SK-N-SH (cell line): ENCODE results near the gene SYTL5. TPM values are rescaled to one million over a fixed set of nuclear protein-coding genes. Genes with fewer than 3 reads are reported as not detected.

Experiments
- CTCF ChIA-PET: fragments of 300-600, 350-600 bp; formaldehyde crosslinking; extraction: SDS; loops from one replicate; lab custom pipeline; 2021; lab: Yijun Ruan, JAX
- POLR2A ChIA-PET: fragments of 350-600 bp; sonication (Branson Sonifier 250); formaldehyde crosslinking; extraction: SDS; loops from one replicate; lab custom pipeline; 2020; ENCODE audit warnings: antibody characterized with exemption, inconsistent platforms; lab: Yijun Ruan, JAX
- DNase-seq: peaks from one replicate; pipeline ENCODE4 v3.0.0; 2012
- H2AFZ ChIP-seq: fragments of 200-600 bp; sonication (generic); 2 replicates; pipeline ENCODE4 v1.8.1; 2016; ENCODE audit warnings: antibody characterized with exemption, mild to moderate bottlenecking, low read depth
- H3F3A ChIP-seq: fragments of 200-600 bp; sonication (generic); replicated peaks from 2 replicates; pipeline ENCODE3; 2016; ENCODE audit warnings: antibody characterized with exemption, mild to moderate bottlenecking; ENCODE audit not compliant: insufficient read depth
- H3K27ac ChIP-seq, 2 experiments: fragments of 200-500 bp in 1 of 2; fragments of 200-600 bp in 1 of 2; sonication (Bioruptor generic) in 1 of 2; sonication (generic), shearing (Covaris generic) in 1 of 2; 2 replicates each; pipeline versions ENCODE4 v1.5.1 to v1.6.1; 2014 to 2016; ENCODE audit warnings: low read depth in 2 of 2, inconsistent platforms in 1 of 2, low read length in 1 of 2, mild to moderate bottlenecking in 1 of 2, mixed read lengths in 1 of 2
- H3K27me3 ChIP-seq: fragments of 200-600 bp; sonication (generic), shearing (Covaris generic); 2 replicates; pipeline ENCODE4 v1.6.1; 2016; ENCODE audit warnings: mixed run types; ENCODE audit not compliant: insufficient read depth
- H3K36me3 ChIP-seq, 2 experiments: fragments of 200-500 bp in 1 of 2; fragments of 200-600 bp in 1 of 2; sonication (Bioruptor generic) in 1 of 2; sonication (generic) in 1 of 2; replicated peaks in 1 of 2; 2 replicates each; pipeline versions ENCODE3 to v1.5.1; 2014 to 2016; ENCODE audit warnings: low read length in 1 of 2, mild to moderate bottlenecking in 1 of 2; ENCODE audit not compliant: insufficient read depth in 2 of 2, control insufficient read depth in 1 of 2
- H3K4me1 ChIP-seq, 2 experiments: fragments of 200-500 bp in 1 of 2; fragments of 200-600 bp in 1 of 2; sonication (Bioruptor generic) in 1 of 2; sonication (generic), shearing (Covaris generic) in 1 of 2; 2 replicates each; pipeline versions ENCODE4 v1.5.1 to v1.6.1; 2014 to 2016; ENCODE audit warnings: low read depth in 1 of 2, low read length in 1 of 2, mixed run types in 1 of 2; ENCODE audit not compliant: insufficient read depth in 2 of 2, control insufficient read depth in 1 of 2
- H3K4me2 ChIP-seq: fragments of 200-600 bp; sonication (generic), shearing (Covaris generic); 2 replicates; pipeline ENCODE4 v1.6.1; 2017; ENCODE audit warnings: mixed run types
- H3K4me3 ChIP-seq, 2 experiments: fragments of 200-500 bp in 1 of 2; fragments of 200-600 bp in 1 of 2; sonication (Bioruptor generic) in 1 of 2; sonication (generic), shearing (Covaris generic) in 1 of 2; 2 replicates each; pipeline versions ENCODE4 v1.5.1 to v1.8.1; 2014 to 2016; ENCODE audit warnings: low read depth in 2 of 2, inconsistent platforms in 1 of 2, low read length in 1 of 2, mild to moderate bottlenecking in 1 of 2, mixed read lengths in 1 of 2, moderate library complexity in 1 of 2
- H3K79me2 ChIP-seq: fragments of 200-600 bp; sonication (generic); 2 replicates; pipeline ENCODE4 v1.8.1; 2017; ENCODE audit warnings: mild to moderate bottlenecking; ENCODE audit not compliant: insufficient read depth
- H3K9ac ChIP-seq: fragments of 200-600 bp; sonication (generic); 2 replicates; pipeline ENCODE4 v1.6.1; 2017; ENCODE audit warnings: mixed run types
- H3K9me2 ChIP-seq: fragments of 200-600 bp; sonication (generic); 2 replicates; pipeline ENCODE4 v1.6.1; 2017; ENCODE audit warnings: mixed run types
- H3K9me3 ChIP-seq: fragments of 200-600 bp; sonication (generic); 2 replicates; pipeline ENCODE4 v1.6.1; 2017; ENCODE audit warnings: mixed run types, mild to moderate bottlenecking, moderate library complexity
- H4K20me1 ChIP-seq: fragments of 200-600 bp; sonication (generic); 2 replicates; pipeline ENCODE4 v1.6.1; 2017; ENCODE audit warnings: mild to moderate bottlenecking, mixed run types; ENCODE audit not compliant: insufficient read depth
- CHD2 ChIP-seq: fragments of 150-350 bp; IDR thresholded peaks from 2 replicates; pipeline ENCODE4 v1.6.1; 2018; ENCODE audit warnings: low read length; ENCODE audit not compliant: partially characterized antibody
- CTCF ChIP-seq: fragments of 200-600 bp; sonication (generic); IDR thresholded peaks from 2 replicates; pipeline ENCODE4 v1.6.1; 2017; ENCODE audit warnings: antibody characterized with exemption, mild to moderate bottlenecking, moderate library complexity
- ELF1 ChIP-seq: IDR thresholded peaks from 2 replicates; pipeline ENCODE4 v1.4.0; 2012
- EZH2phosphoT487 ChIP-seq: fragments of 200-600 bp; sonication (generic); IDR thresholded peaks from 2 replicates; pipeline ENCODE4 v1.6.1; 2017; ENCODE audit warnings: low read depth, mixed run types, mild to moderate bottlenecking, antibody characterized with exemption, moderate library complexity, borderline replicate concordance
- FOSL2 ChIP-seq: IDR thresholded peaks from 2 replicates; pipeline ENCODE4 v1.4.0; 2012; ENCODE audit warnings: low read depth, mild to moderate bottlenecking, moderate library complexity, borderline replicate concordance
- JUND ChIP-seq: IDR thresholded peaks from 2 replicates; pipeline ENCODE4 v1.4.0; 2012
- MAX ChIP-seq: IDR thresholded peaks from 2 replicates; pipeline ENCODE4 v1.4.0; 2012; ENCODE audit warnings: low read depth
- MEF2A ChIP-seq: IDR thresholded peaks from 2 replicates; pipeline ENCODE4 v1.4.0; 2012; ENCODE audit warnings: low read depth, borderline replicate concordance
- NFIC ChIP-seq: IDR thresholded peaks from 2 replicates; pipeline ENCODE4 v1.4.0; 2012; ENCODE audit warnings: borderline replicate concordance
- NRF1 ChIP-seq: IDR thresholded peaks from 2 replicates; pipeline ENCODE4 v1.6.1; 2012; ENCODE audit warnings: low read depth, mild to moderate bottlenecking, low read length
- RAD21 ChIP-seq: IDR thresholded peaks from 2 replicates; pipeline ENCODE4 v1.6.1; 2012; ENCODE audit warnings: mild to moderate bottlenecking, low read length
- RCOR1 ChIP-seq: fragments of 150-350 bp; IDR thresholded peaks from 2 replicates; pipeline ENCODE4 v1.6.1; 2017; ENCODE audit warnings: antibody characterized with exemption, low read length
- REST ChIP-seq: IDR thresholded peaks from 2 replicates; pipeline ENCODE4 v1.6.1; 2012; ENCODE audit warnings: mild to moderate bottlenecking, low read depth, low read length, moderate library complexity
- RFX5 ChIP-seq: IDR thresholded peaks from 2 replicates; pipeline ENCODE4 v1.6.1; 2012; ENCODE audit warnings: mild to moderate bottlenecking, improper control_type of control experiment, low read length
- SIN3A ChIP-seq: IDR thresholded peaks from 2 replicates; pipeline ENCODE4 v1.6.1; 2012; ENCODE audit warnings: low read depth, mild to moderate bottlenecking, low read length, moderate library complexity, borderline replicate concordance
- USF2 ChIP-seq: fragments of 150-350 bp; IDR thresholded peaks from 2 replicates; pipeline ENCODE4 v1.6.1; 2017; ENCODE audit warnings: antibody characterized with exemption, low read length, low read depth, borderline replicate concordance
- WGBS: methylation state at CpG from one replicate; pipeline ENCODE4 v1.1.6; 2017; ENCODE audit warnings: low lambda C conversion rate; 5-methylcytosine and 5-hydroxymethylcytosine counted together
- polyA plus RNA-seq, 3 experiments: library from polyadenylated mRNA; depleted of rRNA; stranded (reverse); fragments of >200 nt; gene quantifications; 2 replicates each; pipeline ENCODE4 v1.2.3, GENCODE V29; 2012

SYTL5 gene
- polyA plus RNA-seq, 1 of the 3 experiments (the other 2 are of a cell fraction) = 0.74 TPM

GRCh38 chrX:38069991-38070390 lies 63.6 kb downstream of the SYTL5 start (continued):
- TF ChIP-seq USF2 = no peak
- TF ChIP-seq MEF2A = no peak

DNA sequence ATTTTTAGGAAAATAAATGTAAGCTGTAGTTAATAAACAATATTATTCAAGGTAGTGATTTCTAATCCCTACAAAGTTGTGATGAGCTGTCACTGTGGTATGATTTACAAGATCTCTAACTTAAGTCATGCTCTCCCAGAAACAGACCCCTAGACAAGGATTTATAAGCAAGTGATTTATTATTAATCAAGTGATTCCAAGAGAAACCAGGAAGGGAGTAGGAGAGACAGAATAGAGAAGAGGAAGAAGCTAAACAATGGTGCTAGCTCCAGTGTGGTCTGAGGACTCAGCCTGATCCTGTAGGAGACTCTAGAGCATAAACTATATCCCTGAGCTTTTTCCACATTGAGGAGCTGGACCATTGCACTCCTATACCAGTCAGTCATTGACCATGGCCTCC lies 73.1 kb downstream of the SYTL5 start:
- Histone ChIP-seq H3F3A (no peaks in the 10 kb centered on the region), H3K4me1 (no peaks in the 10 kb centered on the region), H3K9me2 (no peaks in the 10 kb centered on the region), H4K20me1 (no peaks in the 10 kb centered on the region), H3K4me2 (no peak overlapping the region), H3K27me3 (peaks cover 7% of the 10 kb centered on the region; the same call in 1 of the 2 replicates), H3K9ac (no peak overlapping the region), H3K9me3 (no peaks in the 10 kb centered on the region), H3K27ac (no peak overlapping the region), H3K4me3 (no peak overlapping the region), H3K79me2 (no peaks in the 10 kb centered on the region), H3K36me3 (no peaks in the 10 kb centered on the region), H2AFZ (no peak overlapping the region)
- ChIA-PET CTCF (interaction anchor here (0.8 kb wide), 1 partner anchor 10 kb away, joined by 3 read pairs; no protein-coding TSS in a partner anchor), POLR2A (no interaction called here)
- no peak for DNase-seq
- no peak for TF ChIP-seq RCOR1
- TF ChIP-seq CHD2 = no peak
- no peak for TF ChIP-seq NRF1
- TF ChIP-seq RAD21 = no peak
- TF ChIP-seq FOSL2 = no peak
- TF ChIP-seq REST = no peak

DNA sequence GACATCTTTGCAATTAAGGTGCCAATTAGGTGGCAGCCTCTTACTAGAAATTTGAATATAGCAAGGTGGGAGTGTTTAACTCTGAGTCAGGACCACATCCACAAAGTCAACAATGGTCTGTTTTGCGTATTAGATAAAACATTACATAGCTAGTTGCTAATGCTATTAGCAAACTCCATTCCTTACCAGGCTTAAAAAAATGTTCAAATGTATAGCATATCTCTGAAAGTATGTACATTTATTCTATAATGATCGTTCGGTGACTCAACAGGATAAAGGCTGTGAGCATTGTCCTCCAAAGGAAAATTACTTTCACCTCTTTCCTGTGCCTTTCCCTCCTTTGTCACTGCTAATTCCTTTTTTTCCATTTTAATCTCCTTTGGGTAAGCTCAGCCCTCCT lies 74.5 kb downstream of the SYTL5 start:
- H3K27ac ChIP-seq = no peak overlapping the region
- 20% methylated on average over 3 of the region's 3 CpGs for WGBS
- no peak for DNase-seq
- no peak for TF ChIP-seq JUND
- TF ChIP-seq SIN3A = no peak
- TF ChIP-seq RFX5 = no peak
- no peak for TF ChIP-seq ELF1
- TF ChIP-seq FOSL2 = no peak
- no peak for TF ChIP-seq MAX
- TF ChIP-seq CTCF = no peak
- TF ChIP-seq RAD21 = no peak
- no peak for TF ChIP-seq EZH2phosphoT487
- TF ChIP-seq CHD2 = no peak
- TF ChIP-seq NFIC = no peak
- no peak for TF ChIP-seq REST

More for the DNA sequence above, 74.5 kb downstream of the SYTL5 start:
- H3K36me3 ChIP-seq = no peaks in the 10 kb centered on the region
- H3K4me3 ChIP-seq = no peak overlapping the region
- POLR2A ChIA-PET = no interaction called here
- no peak overlapping the region for H3K4me2 ChIP-seq
- no peaks in the 10 kb centered on the region for H3K79me2 ChIP-seq
- no peaks in the 10 kb centered on the region for H3K9me3 ChIP-seq
- no peak overlapping the region for H2AFZ ChIP-seq
- H3K27me3 ChIP-seq = peaks cover 7% of the 10 kb centered on the region; the same call in 1 of the 2 replicates
- no peak overlapping the region for H3K9ac ChIP-seq
- CTCF ChIA-PET = no interaction called here
- H4K20me1 ChIP-seq = no peaks in the 10 kb centered on the region
- no peaks in the 10 kb centered on the region for H3K9me2 ChIP-seq
- no peaks in the 10 kb centered on the region for H3F3A ChIP-seq
- no peaks in the 10 kb centered on the region for H3K4me1 ChIP-seq
